LNCAP (cell line): ENCODE data around the gene MCFD2.

Source experiments
- CTCF ChIP-seq: fragments of 450-650 bp; IDR thresholded peaks from 2 replicates; pipeline ENCODE4 v1.5.1; 2017; ENCODE audit warnings: mild to moderate bottlenecking

The MCFD2 gene

GRCh38 chr2:46893269-46893939, 22.2 kb downstream of the MCFD2 start:
- TF ChIP-seq CTCF: no peak

- TF ChIP-seq CTCF: no peak
Observed at GRCh38 chr2:46891956-46892553, 23.6 kb downstream of the MCFD2 start.

GRCh38 chr2:46888421-46888952, 27.1 kb downstream of the MCFD2 start:
- no peak for TF ChIP-seq CTCF

GRCh38 chr2:46887028-46887885, 28.3 kb downstream of the MCFD2 start:
- TF ChIP-seq CTCF: no peak

GRCh38 chr2:46886268-46887027, 29.2 kb downstream of the MCFD2 start:
- no peak for TF ChIP-seq CTCF

GRCh38 chr2:46885376-46885775, 30.2 kb downstream of the MCFD2 start:
- no peak for TF ChIP-seq CTCF

- no peak for TF ChIP-seq CTCF
Observed at GRCh38 chr2:46879511-46879910, 36.1 kb downstream of the MCFD2 start.
